HEK293 (cell line): ENCODE data around the gene ZBTB47.

Experiments used
- CTCF ChIA-PET: fragments of 350-600 bp; formaldehyde crosslinking; extraction: SDS; loops from one replicate; lab custom pipeline; 2021; ENCODE audit warnings: antibody characterized with exemption; lab: Yijun Ruan, JAX
- POLR2A ChIA-PET: fragments of 300-600 bp; formaldehyde crosslinking; extraction: SDS; loops from one replicate; lab custom pipeline; 2020; ENCODE audit warnings: antibody characterized with exemption, inconsistent platforms; lab: Yijun Ruan, JAX
- H3K27ac ChIP-seq: fragments of 200-500 bp; sonication (Bioruptor generic); 2 replicates; pipeline ENCODE4 v1.5.1; 2014; ENCODE audit warnings: low read depth, low read length, control low read depth, inconsistent platforms; ENCODE audit errors: extremely low read depth
- H3K36me3 ChIP-seq, 2 experiments: fragments of 200-500 bp in 1 of 2; sonication (Bioruptor generic) in 1 of 2; 1 replicate in 1 of 2; 2 replicates in 1 of 2; pipeline ENCODE4 v1.5.1; 2014 to 2017; ENCODE audit warnings: inconsistent platforms in 2 of 2, low read length in 2 of 2; ENCODE audit not compliant: control insufficient read depth in 2 of 2, insufficient read depth in 1 of 2
- H3K4me1 ChIP-seq: fragments of 200-500 bp; sonication (Bioruptor generic); 2 replicates; pipeline ENCODE4 v1.5.1; 2014; ENCODE audit warnings: mild to moderate bottlenecking, low read length, inconsistent platforms; ENCODE audit not compliant: control insufficient read depth, insufficient read depth
- H3K4me3 ChIP-seq: 2 replicates; pipeline ENCODE4 v1.5.1; 2011; ENCODE audit warnings: low read depth, mild to moderate bottlenecking, control low read depth, low read length, moderate library complexity
- H3K9me3 ChIP-seq: fragments of 200-500 bp; sonication (Bioruptor generic); 2 replicates; pipeline ENCODE4 v1.5.1; 2014; ENCODE audit warnings: low read depth, low read length, inconsistent platforms; ENCODE audit not compliant: control insufficient read depth, insufficient read depth
- BCL11B ChIP-seq: fragments of 450-650 bp; formaldehyde crosslinking; IDR thresholded peaks from 2 replicates; pipeline ENCODE4 v1.5.1; 2016; ENCODE audit warnings: low read depth, missing biosample characterization, missing genetic modification characterization
- EGR2 ChIP-seq: fragments of 450-650 bp; formaldehyde crosslinking; IDR thresholded peaks from 2 replicates; pipeline ENCODE4 v1.5.1; 2016; ENCODE audit warnings: low read depth, missing biosample characterization, missing genetic modification characterization
- KLF16 ChIP-seq: fragments of 450-650 bp; formaldehyde crosslinking; IDR thresholded peaks from 2 replicates; pipeline ENCODE4 v1.5.1; 2017; ENCODE audit warnings: missing biosample characterization, missing genetic modification characterization
- PBX3 ChIP-seq: sonication (generic); formaldehyde crosslinking; IDR thresholded peaks from 2 replicates; pipeline ENCODE4 v1.8.1; 2022; ENCODE audit warnings: mild to moderate bottlenecking, moderate library complexity, missing genetic modification reagents
- PRDM1 ChIP-seq: fragments of 450-650 bp; formaldehyde crosslinking; IDR thresholded peaks from 2 replicates; pipeline ENCODE4; 2016; ENCODE audit warnings: missing biosample characterization, missing genetic modification characterization
- PRDM6 ChIP-seq: fragments of 450-650 bp; formaldehyde crosslinking; IDR thresholded peaks from 2 replicates; pipeline ENCODE4 v1.5.1; 2017; ENCODE audit warnings: missing biosample characterization, missing genetic modification characterization
- TCF7L2 ChIP-seq: IDR thresholded peaks from 2 replicates; pipeline ENCODE4 v1.6.1; 2011; ENCODE audit warnings: low read depth, mild to moderate bottlenecking, inconsistent platforms, low read length, moderate library complexity, borderline replicate concordance
- YY1 ChIP-seq: fragments of 450-650 bp; formaldehyde crosslinking; IDR thresholded peaks from 2 replicates; pipeline ENCODE4 v1.5.1; 2018; ENCODE audit warnings: missing biosample characterization, missing genetic modification characterization
- ZBTB1 ChIP-seq: fragments of 450-650 bp; formaldehyde crosslinking; IDR thresholded peaks from 2 replicates; pipeline ENCODE4 v1.5.1; 2016; ENCODE audit warnings: missing biosample characterization, missing genetic modification characterization
- ZBTB48 ChIP-seq: fragments of 450-650 bp; formaldehyde crosslinking; IDR thresholded peaks from 2 replicates; pipeline ENCODE4 v1.5.1; 2016; ENCODE audit warnings: missing biosample characterization, missing genetic modification characterization
- ZBTB7A ChIP-seq: fragments of 450-650 bp; formaldehyde crosslinking; IDR thresholded peaks from 2 replicates; pipeline ENCODE4 v1.5.1; 2016; ENCODE audit warnings: low read depth, missing biosample characterization, missing genetic modification characterization
- ZNF112 ChIP-seq: fragments of 450-650 bp; formaldehyde crosslinking; IDR thresholded peaks from 2 replicates; pipeline ENCODE4 v1.5.0; 2017; ENCODE audit warnings: missing biosample characterization, missing genetic modification characterization
- ZNF114 ChIP-seq: fragments of 450-650 bp; formaldehyde crosslinking; IDR thresholded peaks from 2 replicates; pipeline ENCODE4 v1.5.0; 2017; ENCODE audit warnings: missing biosample characterization, missing genetic modification characterization
- ZNF202 ChIP-seq: fragments of 450-650 bp; formaldehyde crosslinking; IDR thresholded peaks from 2 replicates; pipeline ENCODE4 v1.5.1; 2016; ENCODE audit warnings: missing biosample characterization, missing genetic modification characterization, borderline replicate concordance
- ZNF391 ChIP-seq: fragments of 450-650 bp; formaldehyde crosslinking; IDR thresholded peaks from 2 replicates; pipeline ENCODE4 v1.5.1; 2016; ENCODE audit warnings: low read depth, missing biosample characterization, missing genetic modification characterization, borderline replicate concordance
- ZNF433 ChIP-seq: fragments of 450-650 bp; formaldehyde crosslinking; IDR thresholded peaks from 2 replicates; pipeline ENCODE4 v1.5.1; 2016; ENCODE audit warnings: missing biosample characterization, missing genetic modification characterization, low read depth
- ZNF513 ChIP-seq: fragments of 450-650 bp; IDR thresholded peaks from 2 replicates; pipeline ENCODE4 v1.5.1; 2018; ENCODE audit warnings: missing biosample characterization, missing genetic modification characterization
- ZNF518A ChIP-seq: fragments of 450-650 bp; formaldehyde crosslinking; conservative IDR thresholded peaks from 2 replicates; pipeline ENCODE4 v1.5.1; 2016; ENCODE audit warnings: low read depth, missing biosample characterization, missing genetic modification characterization
- ZNF549 ChIP-seq: fragments of 450-650 bp; IDR thresholded peaks from 2 replicates; pipeline ENCODE4 v1.5.1; 2018; ENCODE audit warnings: missing biosample characterization, missing genetic modification characterization, mild to moderate bottlenecking, inconsistent platforms, moderate library complexity
- ZNF555 ChIP-seq: fragments of 450-650 bp; formaldehyde crosslinking; conservative IDR thresholded peaks from 2 replicates; pipeline ENCODE4 v1.5.1; 2017; ENCODE audit warnings: missing biosample characterization, mild to moderate bottlenecking, missing genetic modification characterization, inconsistent platforms
- ZNF623 ChIP-seq: fragments of 450-650 bp; formaldehyde crosslinking; IDR thresholded peaks from 2 replicates; pipeline ENCODE4 v1.5.1; 2016; ENCODE audit warnings: missing biosample characterization, missing genetic modification characterization
- ZNF654 ChIP-seq: fragments of 450-650 bp; formaldehyde crosslinking; IDR thresholded peaks from 2 replicates; pipeline ENCODE4 v1.5.1; 2016; ENCODE audit warnings: low read depth, missing biosample characterization, missing genetic modification characterization
- ZNF658 ChIP-seq: fragments of 450-650 bp; formaldehyde crosslinking; IDR thresholded peaks from 2 replicates; pipeline ENCODE4; 2016; ENCODE audit warnings: missing biosample characterization, missing genetic modification characterization
- ZNF677 ChIP-seq: fragments of 450-650 bp; IDR thresholded peaks from 2 replicates; pipeline ENCODE4 v1.5.0; 2018; ENCODE audit warnings: missing biosample characterization, mild to moderate bottlenecking, missing genetic modification characterization, moderate library complexity
- ZNF692 ChIP-seq: fragments of 450-650 bp; formaldehyde crosslinking; IDR thresholded peaks from 2 replicates; pipeline ENCODE4 v1.5.1; 2016; ENCODE audit warnings: missing biosample characterization, missing genetic modification characterization
- ZNF747 ChIP-seq: fragments of 450-650 bp; formaldehyde crosslinking; IDR thresholded peaks from 2 replicates; pipeline ENCODE4 v1.5.1; 2016; ENCODE audit warnings: missing biosample characterization, missing genetic modification characterization
- ZNF830 ChIP-seq: fragments of 450-650 bp; IDR thresholded peaks from 2 replicates; pipeline ENCODE4 v1.5.0; 2018; ENCODE audit warnings: missing biosample characterization, missing genetic modification characterization, low read depth, mild to moderate bottlenecking, moderate library complexity

ZBTB47 gene

GRCh38 chr3:42666577-42666998 lies 13.1 kb downstream of the ZBTB47 start:
- no peak for TF ChIP-seq ZNF549
- TF ChIP-seq ZNF623 (tag by site-specific recombination), result no peak
- no peak for TF ChIP-seq ZNF658
- no peak for TF ChIP-seq ZBTB7A
- no peak for TF ChIP-seq ZBTB1 (tag by site-specific recombination)
- no peak for TF ChIP-seq TCF7L2
- no peak for TF ChIP-seq ZNF112 (tag by site-specific recombination)
- TF ChIP-seq ZNF433, result no peak
- no peak for TF ChIP-seq ZNF654 (tag by site-specific recombination)
- no peak for TF ChIP-seq ZNF555 (tag by site-specific recombination)
- no peak for TF ChIP-seq KLF16
- TF ChIP-seq ZNF202 (tag by site-specific recombination), result no peak
- TF ChIP-seq BCL11B, result no peak
- TF ChIP-seq ZNF747 (tag by site-specific recombination), result no peak
- TF ChIP-seq ZBTB48 (tag by site-specific recombination), result no peak
- no peak for TF ChIP-seq YY1
- no peak for TF ChIP-seq PRDM1 (tag by site-specific recombination)
- H3K4me1 ChIP-seq, result no peaks in the 10 kb centered on the region
- POLR2A ChIA-PET, result interaction anchor here (0.9 to 1.4 kb wide), 2 partner anchors 15 to 85 kb away, joined by 3 read pairs; partner anchors contain the start of gene SEC22C
- H3K27ac ChIP-seq, result no peak overlapping the region
- CTCF ChIA-PET, result interaction anchor here (0.6 to 1.2 kb wide), 3 partner anchors 45 to 94 kb away, joined by 3 read pairs; no protein-coding TSS in a partner anchor
- H3K36me3 ChIP-seq, result peaks cover 0 to 18% of the 10 kb centered on the region in 2 experiments; a peak in 1 of 3 replicates
- no peaks in the 10 kb centered on the region for H3K9me3 ChIP-seq
- H3K4me3 ChIP-seq, result no peak overlapping the region

GRCh38 chr3:42667096-42667522 lies 13.6 kb downstream of the ZBTB47 start:
- no peak overlapping the region for H3K27ac ChIP-seq
- peaks cover 0 to 12% of the 10 kb centered on the region in 2 experiments; a peak in 1 of 3 replicates for H3K36me3 ChIP-seq
- H3K9me3 ChIP-seq, result no peaks in the 10 kb centered on the region
- no peaks in the 10 kb centered on the region for H3K4me1 ChIP-seq
- ChIA-PET CTCF (interaction anchor here (0.6 to 0.7 kb wide), 2 partner anchors 44 to 94 kb away, joined by 3 read pairs; no protein-coding TSS in a partner anchor), POLR2A (no interaction called here)
- H3K4me3 ChIP-seq, result no peak overlapping the region
- TF ChIP-seq ZNF518A (tag by site-specific recombination), result no peak
- no peak for TF ChIP-seq ZNF513 (tag by site-specific recombination)
- TF ChIP-seq ZNF830 (tag by site-specific recombination), result no peak
- TF ChIP-seq ZNF391 (tag by site-specific recombination), result no peak
- TF ChIP-seq EGR2 (tag by site-specific recombination), result no peak
- no peak for TF ChIP-seq ZNF677 (tag by site-specific recombination)
- no peak for TF ChIP-seq ZNF114 (tag by site-specific recombination)
- no peak for TF ChIP-seq PBX3 (CRISPR knock-in tag)
- no peak for TF ChIP-seq PRDM6 (tag by site-specific recombination)
- no peak for TF ChIP-seq ZNF692 (tag by site-specific recombination)
